WTC11 (cell line): ENCODE measurements around the gene ZNF217.

ENCODE experiments used
- ATF3 ChIP-seq: sonication (generic); formaldehyde crosslinking; conservative IDR thresholded peaks from 2 replicates; pipeline ENCODE4 v1.8.1; 2022; ENCODE audit warnings: mild to moderate bottlenecking, missing genetic modification reagents
- ELF4 ChIP-seq: sonication (generic); formaldehyde crosslinking; IDR thresholded peaks from 2 replicates; pipeline ENCODE4 v1.8.1; 2022; ENCODE audit warnings: low read depth, mild to moderate bottlenecking, moderate library complexity, missing genetic modification reagents
- GABPB1 ChIP-seq: sonication (generic); formaldehyde crosslinking; IDR thresholded peaks from 2 replicates; pipeline ENCODE4 v1.8.1; 2023; ENCODE audit warnings: mild to moderate bottlenecking, missing genetic modification reagents
- GRHL2 ChIP-seq: fragments of 250-450 bp; sonication (Bioruptor Pico); IDR thresholded peaks from 2 replicates; pipeline ENCODE4 v1.8.0; 2022; ENCODE audit warnings: mild to moderate bottlenecking, moderate library complexity; ENCODE audit not compliant: insufficient replicate concordance, severe bottlenecking
- MAX ChIP-seq: sonication (generic); formaldehyde crosslinking; IDR thresholded peaks from 2 replicates; pipeline ENCODE4 v1.8.0; 2022; ENCODE audit warnings: mild to moderate bottlenecking, missing genetic modification reagents
- NFYB ChIP-seq: sonication (generic); formaldehyde crosslinking; conservative IDR thresholded peaks from 2 replicates; pipeline ENCODE4 v1.8.0; 2022; ENCODE audit warnings: low read depth, missing genetic modification reagents
- NR2C2 ChIP-seq: sonication (generic); formaldehyde crosslinking; IDR thresholded peaks from 2 replicates; pipeline ENCODE4 v1.8.0; 2022; ENCODE audit warnings: mild to moderate bottlenecking, missing genetic modification reagents
- PRRX2 ChIP-seq: fragments of 250-450 bp; sonication (Bioruptor Pico); IDR thresholded peaks from 2 replicates; pipeline ENCODE4 v1.8.0; 2021; ENCODE audit warnings: mild to moderate bottlenecking
- SMAD3 ChIP-seq: sonication (generic); formaldehyde crosslinking; IDR thresholded peaks from 2 replicates; pipeline ENCODE4 v1.8.0; 2022; ENCODE audit warnings: missing genetic modification reagents, mild to moderate bottlenecking, borderline replicate concordance
- ZNF121 ChIP-seq: sonication (generic); formaldehyde crosslinking; IDR thresholded peaks from 2 replicates; pipeline ENCODE4 v1.8.0; 2023; ENCODE audit warnings: missing genetic modification reagents
- ZNF219 ChIP-seq: sonication (generic); formaldehyde crosslinking; IDR thresholded peaks from 2 replicates; pipeline ENCODE4 v1.8.0; 2023; ENCODE audit warnings: missing genetic modification reagents, mild to moderate bottlenecking, borderline replicate concordance
- ZNF232 ChIP-seq: sonication (generic); formaldehyde crosslinking; IDR thresholded peaks from 2 replicates; pipeline ENCODE4 v1.8.0; 2022; ENCODE audit warnings: mild to moderate bottlenecking, missing genetic modification reagents
- ZNF416 ChIP-seq: fragments of 250-450 bp; sonication (Bioruptor Pico); IDR thresholded peaks from 2 replicates; pipeline ENCODE4 v1.9.0; 2021; ENCODE audit warnings: mild to moderate bottlenecking, inconsistent platforms
- TF ChIP-seq, protein P1 (sequence below): fragments of 200-600 bp; IDR thresholded peaks from 2 replicates; pipeline ENCODE4 v1.8.0; 2022; ENCODE audit warnings: antibody characterized with exemption

- no peak for TF ChIP-seq NR2C2
- no peak for TF ChIP-seq SMAD3 (CRISPR knock-in tag)
- TF ChIP-seq, protein P1, sequence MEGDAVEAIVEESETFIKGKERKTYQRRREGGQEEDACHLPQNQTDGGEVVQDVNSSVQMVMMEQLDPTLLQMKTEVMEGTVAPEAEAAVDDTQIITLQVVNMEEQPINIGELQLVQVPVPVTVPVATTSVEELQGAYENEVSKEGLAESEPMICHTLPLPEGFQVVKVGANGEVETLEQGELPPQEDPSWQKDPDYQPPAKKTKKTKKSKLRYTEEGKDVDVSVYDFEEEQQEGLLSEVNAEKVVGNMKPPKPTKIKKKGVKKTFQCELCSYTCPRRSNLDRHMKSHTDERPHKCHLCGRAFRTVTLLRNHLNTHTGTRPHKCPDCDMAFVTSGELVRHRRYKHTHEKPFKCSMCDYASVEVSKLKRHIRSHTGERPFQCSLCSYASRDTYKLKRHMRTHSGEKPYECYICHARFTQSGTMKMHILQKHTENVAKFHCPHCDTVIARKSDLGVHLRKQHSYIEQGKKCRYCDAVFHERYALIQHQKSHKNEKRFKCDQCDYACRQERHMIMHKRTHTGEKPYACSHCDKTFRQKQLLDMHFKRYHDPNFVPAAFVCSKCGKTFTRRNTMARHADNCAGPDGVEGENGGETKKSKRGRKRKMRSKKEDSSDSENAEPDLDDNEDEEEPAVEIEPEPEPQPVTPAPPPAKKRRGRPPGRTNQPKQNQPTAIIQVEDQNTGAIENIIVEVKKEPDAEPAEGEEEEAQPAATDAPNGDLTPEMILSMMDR: no peak
- no peak for TF ChIP-seq ZNF219 (CRISPR knock-in tag)
- no peak for TF ChIP-seq ATF3 (CRISPR knock-in tag)
- no peak for TF ChIP-seq ZNF416
- no peak for TF ChIP-seq ZNF232 (CRISPR knock-in tag)
- TF ChIP-seq ZNF121: no peak
- TF ChIP-seq GABPB1 (CRISPR knock-in tag): no peak
- no peak for TF ChIP-seq ELF4 (CRISPR knock-in tag)
- no peak for TF ChIP-seq MAX (CRISPR knock-in tag)
- no peak for TF ChIP-seq NFYB (CRISPR knock-in tag)
- TF ChIP-seq PRRX2 (CRISPR knock-in tag): no peak
- TF ChIP-seq GRHL2: no peak
Observed at GRCh38 chr20:53602661-53603060, 9.0 kb upstream of the ZNF217 start.
